Measurements from ENCODE around the gene ING1.
A peak's percentile ranks its signal among the peaks of the same experiment; 100 is the strongest.
"Not testable (repeated sequence)": the region's sequence is repeated elsewhere in the genome, so short reads cannot be mapped to it uniquely, and the experiment has no call there.

The ING1 gene

DNA sequence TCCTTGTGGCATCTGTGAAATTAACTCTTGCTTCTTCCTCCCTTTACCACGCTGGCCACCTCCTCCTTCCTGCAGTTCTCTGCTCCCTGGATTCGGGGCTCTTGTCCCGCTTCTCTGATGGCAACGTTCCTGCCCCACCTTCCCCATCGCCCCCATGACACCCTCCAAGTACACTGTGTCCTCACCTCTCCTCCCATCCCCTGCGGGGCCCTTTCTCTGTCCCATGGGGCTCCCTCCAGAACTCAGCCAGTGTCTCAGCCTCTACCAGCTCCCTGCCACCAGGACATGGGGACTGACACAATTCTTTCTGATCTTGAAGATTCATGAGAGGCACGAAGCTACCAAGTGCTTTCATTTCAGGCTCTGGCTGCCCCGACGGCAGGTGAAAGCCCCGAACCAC, 16.7 kb upstream of the ING1 start:
- no peak for DNase-seq

GRCh38 chr13:110697842-110698241, 15.7 kb upstream of the ING1 start:
- no peak for DNase-seq

GRCh38 chr13:110698689-110699088, 14.8 kb upstream of the ING1 start:
- DNase-seq: no peak

DNA sequence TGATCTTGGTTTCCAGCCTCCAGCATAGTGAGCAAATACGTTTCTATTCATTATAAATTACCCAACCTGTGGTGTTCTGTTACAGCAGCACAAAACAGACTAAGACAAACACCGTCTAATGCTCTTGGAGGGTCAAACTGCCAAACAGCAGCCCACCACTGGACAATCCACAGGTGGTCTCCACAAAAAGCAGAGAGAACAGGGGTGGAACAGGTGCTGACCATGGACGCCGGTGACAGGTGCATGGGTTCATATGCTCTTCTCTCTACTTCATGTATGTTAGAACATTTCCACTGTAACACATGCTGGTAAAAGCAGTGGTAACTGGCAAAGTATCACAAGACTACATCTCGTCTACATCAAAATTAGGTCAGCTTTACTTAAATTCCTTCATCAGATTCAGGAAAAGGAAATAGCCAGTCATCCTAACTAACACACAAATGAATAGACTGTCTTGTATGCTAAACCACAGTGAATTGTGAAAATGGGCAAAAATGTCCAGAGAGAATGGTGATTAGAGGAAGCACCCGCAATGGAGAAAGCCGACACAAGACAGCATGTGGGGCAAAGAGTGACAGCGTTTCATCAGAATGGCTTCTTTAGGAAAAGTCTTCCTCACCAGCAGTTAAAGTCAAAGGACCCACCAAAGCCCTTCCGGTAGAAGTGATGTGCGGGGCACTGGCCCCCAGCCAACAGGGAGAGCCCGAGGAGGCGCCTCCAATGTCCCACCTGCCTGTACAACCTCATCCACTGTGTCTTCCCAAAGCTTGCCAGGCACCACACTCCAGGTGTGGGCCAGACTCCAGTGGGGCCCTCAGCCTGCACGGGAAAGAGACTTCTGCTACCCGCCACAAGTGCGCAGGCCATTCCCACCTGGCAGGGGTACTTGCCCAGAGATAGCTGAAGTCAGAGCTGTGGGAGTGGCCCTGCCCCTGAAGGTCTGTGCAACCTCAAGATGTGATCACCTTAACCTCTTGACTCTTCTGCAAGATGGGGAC, 14.1 kb upstream of the ING1 start:
- no peak for DNase-seq

- no peak for DNase-seq
Observed at GRCh38 chr13:110700186-110700585, 13.3 kb upstream of the ING1 start.

DNA sequence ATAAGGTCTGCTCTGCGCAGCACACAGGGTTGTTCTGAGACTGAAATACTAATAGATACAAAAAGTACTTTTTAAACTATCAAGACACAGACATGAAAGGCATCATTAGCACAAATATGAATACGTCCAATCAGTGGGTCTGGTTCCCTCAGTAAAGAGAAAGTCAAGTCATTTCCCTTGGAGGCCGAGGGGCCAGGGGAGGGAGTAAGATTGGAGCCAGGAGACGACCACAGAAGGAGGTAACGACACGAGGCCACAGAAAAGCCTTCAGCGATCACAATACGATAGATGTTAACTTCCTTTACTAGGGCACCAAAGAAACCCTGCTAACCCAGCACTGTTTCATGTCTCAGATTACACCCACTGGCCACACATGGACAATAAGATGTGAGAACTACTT, 12.9 kb upstream of the ING1 start:
- DNase-seq: no peak

GRCh38 chr13:110701061-110701460, 12.4 kb upstream of the ING1 start:
- DNase-seq: not testable (repeated sequence)

GRCh38 chr13:110702089-110702488, 11.4 kb upstream of the ING1 start:
- DNase-seq: no peak

DNA sequence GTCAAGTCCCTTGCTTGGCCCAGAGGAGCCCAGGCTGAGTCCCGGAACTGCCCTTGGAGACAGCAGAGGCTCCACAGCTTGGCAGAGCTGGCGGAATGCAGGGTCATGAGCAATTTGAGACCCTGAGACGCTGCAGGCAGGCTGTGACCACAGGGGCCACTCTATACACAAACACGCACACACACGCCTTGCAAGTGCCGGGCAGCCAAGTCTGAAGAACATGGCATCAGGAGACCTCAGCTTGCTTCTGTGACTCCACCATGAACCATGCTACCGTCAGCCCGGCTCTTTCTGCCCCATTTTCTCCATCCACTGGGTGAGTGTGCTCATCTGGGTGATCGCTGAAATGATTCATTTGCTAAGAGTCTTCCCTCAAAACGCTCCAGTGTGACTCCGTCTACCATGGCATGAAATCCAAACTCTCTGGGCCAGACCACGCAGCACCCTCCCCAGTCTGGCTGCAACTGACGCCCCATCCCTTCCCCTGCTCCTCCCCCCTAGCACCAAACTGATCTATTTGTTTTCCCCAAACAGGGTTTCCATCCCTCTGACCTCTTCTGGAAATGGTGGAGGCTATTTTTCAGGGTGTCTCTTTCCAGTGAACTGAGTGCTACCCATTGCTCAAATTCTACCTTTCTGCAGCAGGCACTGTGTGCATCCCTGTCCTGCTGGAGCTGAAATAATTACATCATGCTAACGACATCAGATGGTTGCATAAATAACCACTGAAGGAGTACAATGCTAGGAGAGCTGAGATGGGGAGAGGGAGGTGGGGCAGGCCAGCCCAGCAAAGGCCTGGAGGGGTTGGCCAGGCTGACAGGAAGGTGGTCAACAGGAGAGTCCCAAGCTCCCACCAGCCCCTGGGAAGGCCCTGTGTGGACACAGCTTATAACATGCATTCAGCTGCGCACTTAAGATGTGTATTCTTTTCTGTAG, 10.6 kb upstream of the ING1 start:
- DNase-seq: no peak

GRCh38 chr13:110705356-110705825, 8.1 kb upstream of the ING1 start:
- no peak for DNase-seq

GRCh38 chr13:110705826-110706569, 7.5 kb upstream of the ING1 start, which contains the start of gene CARS2:
Gene CARS2, minus strand, starts transcription at chr13:110706116. Its CDS starts 23 bp downstream, at chr13:110706093.
- peak; percentile 97 to 99 for DNase-seq

DNA sequence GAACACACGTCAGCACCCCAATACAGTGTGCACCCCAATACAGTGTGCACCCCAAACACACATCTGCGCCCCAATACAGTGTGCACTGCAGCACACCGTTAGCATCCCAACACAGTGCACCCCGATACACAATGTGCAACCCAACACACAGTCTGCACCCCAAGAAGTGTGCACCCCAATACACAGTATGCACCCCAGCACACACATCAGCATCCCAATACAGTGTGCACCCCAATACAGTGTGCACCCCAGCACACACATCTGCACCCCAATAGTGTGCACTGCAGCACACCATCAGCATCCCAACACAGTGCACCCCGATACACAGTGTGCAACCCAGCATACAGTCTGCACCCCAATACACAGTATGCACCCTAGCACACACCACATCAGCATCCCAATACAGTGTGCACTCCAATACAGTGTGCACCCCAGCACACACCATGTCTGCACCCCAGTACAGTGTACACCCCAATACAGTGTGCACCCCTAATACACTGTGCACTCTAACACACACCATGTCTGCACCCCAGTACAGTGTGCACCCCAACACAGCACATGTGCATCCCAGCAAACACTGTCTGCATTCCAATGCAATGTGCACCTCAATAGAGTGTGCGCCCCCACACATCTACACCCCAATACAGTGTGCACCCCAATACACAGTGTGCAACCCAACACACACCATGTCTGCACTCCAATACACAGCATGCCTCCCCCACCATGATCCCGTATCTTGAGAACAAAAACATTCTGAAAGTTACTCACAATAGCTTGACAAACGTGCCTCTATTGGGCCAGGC, 6.7 kb upstream of the ING1 start:
- no peak for DNase-seq

- DNase-seq: peak; percentile 79 to 96
Observed at GRCh38 chr13:110712081-110712848, 1.2 kb upstream of the ING1 start.

GRCh38 chr13:110712849-110713641, 455 bp upstream of the ING1 start:
- DNase-seq: peak; percentile 100

GRCh38 chr13:110713981-110714796, 689 bp downstream of the ING1 start:
- DNase-seq: peak in 1 of 2 experiments; percentile 79

- peak; percentile 75 to 81 for DNase-seq
Observed at GRCh38 chr13:110714797-110715394, 1.4 kb downstream of the ING1 start.

GRCh38 chr13:110715395-110716246, 2.1 kb downstream of the ING1 start:
- DNase-seq: peak; percentile 100

DNA sequence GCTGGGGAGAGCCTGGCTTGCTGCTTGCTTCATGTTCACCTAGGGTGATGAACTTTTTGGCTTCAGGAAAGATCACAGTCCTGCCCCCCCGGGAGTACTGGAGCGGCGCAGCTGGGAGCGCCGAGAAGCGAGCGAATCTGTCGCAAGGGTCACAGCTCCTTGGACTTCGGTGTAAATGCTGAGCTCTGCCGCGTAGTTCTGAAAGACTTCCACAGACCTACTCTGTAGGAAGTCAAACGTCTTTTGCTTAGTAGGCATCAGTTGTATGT, 2.7 kb downstream of the ING1 start:
- DNase-seq: peak in 1 of 2 experiments; percentile 62
